Neural cell (in vitro differentiated cells): ENCODE measurements around the gene SLC6A3. TPM values are rescaled to one million over a fixed set of nuclear protein-coding genes. Genes with fewer than 3 reads are reported as not detected.

Source experiments
- H2AFZ ChIP-seq: fragments of 200-600, 300-800 bp; sonication (generic), shearing (Covaris generic); 2 replicates; pipeline ENCODE4 v1.6.0; 2014; ENCODE audit warnings: low read depth, mild to moderate bottlenecking, antibody characterized with exemption, low read length, moderate library complexity
- H3F3A ChIP-seq: fragments of 200-600 bp; shearing (Covaris generic); 2 replicates; pipeline ENCODE4 v1.6.1; 2016; ENCODE audit warnings: mild to moderate bottlenecking, moderate library complexity, mixed read lengths, antibody characterized with exemption, low read length; ENCODE audit not compliant: insufficient read depth, poor library complexity, severe bottlenecking
- H3K27ac ChIP-seq: fragments of 200-600, 300-800 bp; sonication (generic), shearing (Covaris generic); 2 replicates; pipeline ENCODE4 v1.5.1; 2014; ENCODE audit warnings: mild to moderate bottlenecking, low read length, moderate library complexity
- H3K27me3 ChIP-seq: fragments of 300-800, 200-600 bp; sonication (generic), shearing (Covaris generic); 2 replicates; pipeline ENCODE4 v1.6.0; 2014; ENCODE audit warnings: mild to moderate bottlenecking, low read depth, low read length, moderate library complexity; ENCODE audit not compliant: insufficient read depth
- H3K36me3 ChIP-seq: fragments of 300-800, 200-600 bp; sonication (generic), shearing (Covaris generic); 2 replicates; pipeline ENCODE4 v1.5.1; 2014; ENCODE audit warnings: mild to moderate bottlenecking, antibody characterized with exemption, low read length, moderate library complexity; ENCODE audit not compliant: insufficient read depth
- H3K4me2 ChIP-seq: fragments of 300-800, 200-600 bp; sonication (generic), shearing (Covaris generic); 2 replicates; pipeline ENCODE4 v1.6.0; 2014; ENCODE audit warnings: mild to moderate bottlenecking, low read length
- H3K4me3 ChIP-seq: fragments of 300-800, 200-600 bp; sonication (generic), shearing (Covaris generic); 2 replicates; pipeline ENCODE4 v1.5.1; 2014; ENCODE audit warnings: mild to moderate bottlenecking, low read length, moderate library complexity
- H3K79me2 ChIP-seq: fragments of 200-600 bp; shearing (Covaris generic); replicated peaks from 2 replicates; pipeline ENCODE4 v1.6.0; 2014; ENCODE audit warnings: mild to moderate bottlenecking, low read length, moderate library complexity; ENCODE audit not compliant: insufficient read depth
- H3K9ac ChIP-seq: fragments of 300-800, 200-600 bp; sonication (generic), shearing (Covaris generic); 2 replicates; pipeline ENCODE4 v1.6.1; 2016; ENCODE audit warnings: mild to moderate bottlenecking, low read length, mixed read lengths
- H3K9me2 ChIP-seq: fragments of 200-600 bp; shearing (Covaris generic); 2 replicates; pipeline ENCODE4 v1.6.1; 2016; ENCODE audit warnings: mild to moderate bottlenecking, low read length, mixed read lengths; ENCODE audit not compliant: insufficient read depth
- H3K9me3 ChIP-seq: fragments of 200-600, 300-800 bp; sonication (generic), shearing (Covaris generic); 2 replicates; pipeline ENCODE4 v1.6.1; 2016; ENCODE audit warnings: mild to moderate bottlenecking, mixed run types, low read length, moderate library complexity, mixed read lengths
- H4K20me1 ChIP-seq: fragments of 200-600 bp; shearing (Covaris generic); 2 replicates; pipeline ENCODE4 v1.6.1; 2016; ENCODE audit warnings: mild to moderate bottlenecking, mixed run types; ENCODE audit not compliant: insufficient read depth
- EP300 ChIP-seq: fragments of 450-650 bp; conservative IDR thresholded peaks from 2 replicates; pipeline ENCODE4 v1.6.1; 2014; ENCODE audit warnings: antibody characterized with exemption, mild to moderate bottlenecking, moderate library complexity; ENCODE audit not compliant: poor library complexity, severe bottlenecking
- EZH2 ChIP-seq: fragments of 200-600, 300-800 bp; shearing (Covaris generic), sonication (generic); IDR thresholded peaks from 2 replicates; pipeline ENCODE4 v1.6.1; 2014; ENCODE audit warnings: antibody characterized with exemption, low read length, borderline replicate concordance, mild to moderate bottlenecking; ENCODE audit not compliant: insufficient read depth, poor library complexity, severe bottlenecking
- MXI1 ChIP-seq: fragments of 450-650 bp; conservative IDR thresholded peaks from 2 replicates; pipeline ENCODE4 v1.6.1; 2014; ENCODE audit warnings: antibody characterized with exemption, mild to moderate bottlenecking; ENCODE audit not compliant: poor library complexity, severe bottlenecking
- POLR2AphosphoS5 ChIP-seq: IDR thresholded peaks from 2 replicates; pipeline ENCODE4 v1.6.1; 2012
- RAD21 ChIP-seq: fragments of 450-650 bp; conservative IDR thresholded peaks from 2 replicates; pipeline ENCODE4 v1.6.1; 2014; ENCODE audit warnings: antibody characterized with exemption, mild to moderate bottlenecking, moderate library complexity
- SMC3 ChIP-seq: fragments of 450-650 bp; conservative IDR thresholded peaks from 2 replicates; pipeline ENCODE4 v1.6.1; 2014; ENCODE audit warnings: antibody characterized with exemption, mild to moderate bottlenecking, moderate library complexity; ENCODE audit not compliant: poor library complexity
- TAF1 ChIP-seq: IDR thresholded peaks from 2 replicates; pipeline ENCODE4 v1.6.1; 2012; ENCODE audit warnings: low read depth
- polyA plus RNA-seq: library from polyadenylated mRNA; depleted of rRNA; stranded (reverse); fragments of >200 nt; gene quantifications from 2 replicates; pipeline ENCODE4 v1.2.3, GENCODE V29; 2014
- TF ChIP-seq, protein P1 (sequence below): fragments of 450-650 bp; IDR thresholded peaks from 2 replicates; pipeline ENCODE4 v1.5.1; 2014; ENCODE audit warnings: antibody characterized with exemption, mild to moderate bottlenecking, moderate library complexity; ENCODE audit not compliant: poor library complexity, severe bottlenecking
- TF ChIP-seq, protein P2 (sequence below): IDR thresholded peaks from 2 replicates; pipeline ENCODE4 v1.6.1; 2012; ENCODE audit warnings: borderline replicate concordance

The SLC6A3 gene
- polyA plus RNA-seq, 1 donor from 2014 or later: 0.77 TPM

DNA sequence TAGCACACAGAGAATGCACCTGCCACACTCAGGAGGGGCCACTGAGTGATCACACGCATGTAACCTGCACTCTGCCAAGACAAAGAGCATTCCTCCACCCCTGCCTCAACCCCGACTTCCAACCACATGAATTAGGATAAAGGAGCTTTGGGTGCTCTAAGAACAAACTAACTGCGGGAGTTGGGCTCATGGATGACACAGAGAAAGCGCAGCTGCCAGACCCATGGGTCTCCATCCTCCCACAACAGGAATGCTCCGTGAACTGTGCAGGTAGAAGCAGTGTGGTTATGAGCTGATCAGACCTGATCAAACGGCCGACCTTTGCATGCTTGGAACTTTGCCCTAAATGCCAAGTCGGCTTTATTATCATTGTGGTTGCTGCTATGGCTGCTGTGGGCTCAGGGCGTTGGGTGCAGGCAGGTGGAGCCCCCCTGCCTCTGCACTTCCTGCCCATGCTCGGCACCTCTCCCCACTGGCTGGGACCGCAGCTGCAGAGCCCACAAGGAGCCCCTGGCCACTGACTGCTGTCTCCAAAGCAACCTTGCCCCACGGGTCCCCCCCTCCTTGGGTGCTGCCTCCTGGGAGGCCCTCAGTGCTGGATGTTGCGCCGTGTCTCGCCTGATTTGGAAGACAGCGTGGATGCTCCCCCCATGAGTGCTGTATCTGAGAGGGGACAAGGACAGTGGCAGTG lies 2.6 kb upstream of the SLC6A3 start:
- Histone ChIP-seq H3K4me3 (no peak overlapping the region), H3K27ac (no peak overlapping the region), H3K36me3 (no peaks in the 10 kb centered on the region), H3K79me2 (no peaks in the 10 kb centered on the region), H3K27me3 (peaks cover 62% of the 10 kb centered on the region), H3K9ac (no peak overlapping the region), H2AFZ (no peak overlapping the region), H3K4me2 (no peak overlapping the region), H3K9me2 (no peaks in the 10 kb centered on the region), H4K20me1 (no peaks in the 10 kb centered on the region), H3F3A (no peaks in the 10 kb centered on the region), H3K9me3 (no peaks in the 10 kb centered on the region)
- TF ChIP-seq EZH2 (no peak), EP300 (no peak), RAD21 (no peak), SMC3 (no peak), TAF1 (no peak), MXI1 (no peak), POLR2AphosphoS5 (no peak)
- TF ChIP-seq, protein P1, sequence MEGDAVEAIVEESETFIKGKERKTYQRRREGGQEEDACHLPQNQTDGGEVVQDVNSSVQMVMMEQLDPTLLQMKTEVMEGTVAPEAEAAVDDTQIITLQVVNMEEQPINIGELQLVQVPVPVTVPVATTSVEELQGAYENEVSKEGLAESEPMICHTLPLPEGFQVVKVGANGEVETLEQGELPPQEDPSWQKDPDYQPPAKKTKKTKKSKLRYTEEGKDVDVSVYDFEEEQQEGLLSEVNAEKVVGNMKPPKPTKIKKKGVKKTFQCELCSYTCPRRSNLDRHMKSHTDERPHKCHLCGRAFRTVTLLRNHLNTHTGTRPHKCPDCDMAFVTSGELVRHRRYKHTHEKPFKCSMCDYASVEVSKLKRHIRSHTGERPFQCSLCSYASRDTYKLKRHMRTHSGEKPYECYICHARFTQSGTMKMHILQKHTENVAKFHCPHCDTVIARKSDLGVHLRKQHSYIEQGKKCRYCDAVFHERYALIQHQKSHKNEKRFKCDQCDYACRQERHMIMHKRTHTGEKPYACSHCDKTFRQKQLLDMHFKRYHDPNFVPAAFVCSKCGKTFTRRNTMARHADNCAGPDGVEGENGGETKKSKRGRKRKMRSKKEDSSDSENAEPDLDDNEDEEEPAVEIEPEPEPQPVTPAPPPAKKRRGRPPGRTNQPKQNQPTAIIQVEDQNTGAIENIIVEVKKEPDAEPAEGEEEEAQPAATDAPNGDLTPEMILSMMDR: no peak
- TF ChIP-seq, protein P2, sequence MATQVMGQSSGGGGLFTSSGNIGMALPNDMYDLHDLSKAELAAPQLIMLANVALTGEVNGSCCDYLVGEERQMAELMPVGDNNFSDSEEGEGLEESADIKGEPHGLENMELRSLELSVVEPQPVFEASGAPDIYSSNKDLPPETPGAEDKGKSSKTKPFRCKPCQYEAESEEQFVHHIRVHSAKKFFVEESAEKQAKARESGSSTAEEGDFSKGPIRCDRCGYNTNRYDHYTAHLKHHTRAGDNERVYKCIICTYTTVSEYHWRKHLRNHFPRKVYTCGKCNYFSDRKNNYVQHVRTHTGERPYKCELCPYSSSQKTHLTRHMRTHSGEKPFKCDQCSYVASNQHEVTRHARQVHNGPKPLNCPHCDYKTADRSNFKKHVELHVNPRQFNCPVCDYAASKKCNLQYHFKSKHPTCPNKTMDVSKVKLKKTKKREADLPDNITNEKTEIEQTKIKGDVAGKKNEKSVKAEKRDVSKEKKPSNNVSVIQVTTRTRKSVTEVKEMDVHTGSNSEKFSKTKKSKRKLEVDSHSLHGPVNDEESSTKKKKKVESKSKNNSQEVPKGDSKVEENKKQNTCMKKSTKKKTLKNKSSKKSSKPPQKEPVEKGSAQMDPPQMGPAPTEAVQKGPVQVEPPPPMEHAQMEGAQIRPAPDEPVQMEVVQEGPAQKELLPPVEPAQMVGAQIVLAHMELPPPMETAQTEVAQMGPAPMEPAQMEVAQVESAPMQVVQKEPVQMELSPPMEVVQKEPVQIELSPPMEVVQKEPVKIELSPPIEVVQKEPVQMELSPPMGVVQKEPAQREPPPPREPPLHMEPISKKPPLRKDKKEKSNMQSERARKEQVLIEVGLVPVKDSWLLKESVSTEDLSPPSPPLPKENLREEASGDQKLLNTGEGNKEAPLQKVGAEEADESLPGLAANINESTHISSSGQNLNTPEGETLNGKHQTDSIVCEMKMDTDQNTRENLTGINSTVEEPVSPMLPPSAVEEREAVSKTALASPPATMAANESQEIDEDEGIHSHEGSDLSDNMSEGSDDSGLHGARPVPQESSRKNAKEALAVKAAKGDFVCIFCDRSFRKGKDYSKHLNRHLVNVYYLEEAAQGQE: no peak

DNA sequence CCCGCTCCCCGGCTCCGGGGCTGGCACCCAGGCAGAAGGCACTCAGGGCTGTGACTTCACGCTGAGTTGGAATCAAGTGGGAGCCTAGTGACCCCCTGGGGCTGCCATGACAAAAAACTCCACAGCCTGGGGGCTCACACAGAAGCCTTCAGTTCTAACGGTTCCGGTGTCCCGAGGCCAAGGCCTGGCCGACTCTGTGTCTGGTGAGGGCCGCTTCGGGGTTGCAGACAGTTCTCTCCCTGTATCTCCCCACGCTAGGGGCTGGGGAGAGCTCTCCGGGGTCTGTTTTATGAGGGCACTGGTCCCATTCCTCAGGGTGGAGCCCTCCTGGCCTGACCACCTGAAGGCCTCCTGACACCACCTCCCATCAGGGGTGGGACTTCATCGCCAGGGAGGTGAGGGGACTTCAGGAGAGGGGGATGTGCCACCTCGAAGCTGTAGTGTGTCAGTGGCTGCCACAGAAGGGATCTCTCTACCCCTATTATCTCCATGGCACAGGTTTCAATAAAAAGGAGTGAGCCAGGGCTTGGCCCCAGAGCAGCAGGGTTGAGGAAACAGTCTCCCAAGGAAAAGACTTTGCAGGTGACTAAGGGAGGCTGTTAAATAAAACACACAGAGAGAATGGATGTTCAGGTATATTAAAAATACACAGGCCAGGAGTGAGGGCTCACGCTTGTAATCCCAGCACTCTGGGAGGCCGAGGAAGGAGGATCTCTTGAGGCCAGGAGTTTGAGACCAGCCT lies 1.5 kb upstream of the SLC6A3 start:
- no peaks in the 10 kb centered on the region for H3K9me2 ChIP-seq

More for the DNA sequence above, 1.5 kb upstream of the SLC6A3 start:
- Histone ChIP-seq H2AFZ (no peak overlapping the region), H3F3A (no peaks in the 10 kb centered on the region), H3K4me2 (no peak overlapping the region), H3K36me3 (no peaks in the 10 kb centered on the region), H3K9ac (no peak overlapping the region), H3K79me2 (no peaks in the 10 kb centered on the region), H3K27me3 (peaks cover 73% of the 10 kb centered on the region), H4K20me1 (no peaks in the 10 kb centered on the region), H3K4me3 (no peak overlapping the region), H3K27ac (no peak overlapping the region), H3K9me3 (no peaks in the 10 kb centered on the region)
- TF ChIP-seq EP300: no peak
